Upper lobe of left lung (tissue), 6 donors: ENCODE measurements around the gene RPGR. TPM values are rescaled to one million over a fixed set of nuclear protein-coding genes. Genes with fewer than 3 reads are reported as not detected.

Experiments
- ATAC-seq, 2 donors: fragments of 200-7000 bp; cut with Tn5 transposase; one replicate each; pipeline ENCODE4 v1.9.1; 2022; ENCODE audit warnings: mild to moderate bottlenecking in 2 of 2, moderate library complexity in 2 of 2; ENCODE audit not compliant: low FRiP score in 2 of 2
- DNase-seq, 2 donors: peaks; one replicate each; pipeline ENCODE4 v3.0.0-alpha.2; 2019 to 2020
- H3K27ac ChIP-seq, 4 donors: fragments of 200-600 bp; sonication (generic); one replicate each; pipeline ENCODE4 v1.5.1; 2016 to 2019
- H3K27me3 ChIP-seq, 4 donors: fragments of 200-600 bp; sonication (generic); one replicate each; pipeline ENCODE4 v1.5.1; 2017 to 2019
- H3K36me3 ChIP-seq, 4 donors: fragments of 200-600 bp; sonication (generic); one replicate each; pipeline ENCODE4 v1.5.1; 2016 to 2019
- H3K4me1 ChIP-seq, 4 donors: fragments of 200-600 bp; sonication (generic); one replicate each; pipeline ENCODE4 v1.5.1; 2018 to 2019
- H3K4me3 ChIP-seq, 4 donors: fragments of 200-600 bp; sonication (generic); one replicate each; pipeline ENCODE4 v1.5.1; 2017 to 2019; ENCODE audit warnings: mild to moderate bottlenecking in 2 of 4, moderate library complexity in 1 of 4
- H3K9me3 ChIP-seq, 4 donors: fragments of 200-600 bp; sonication (generic); one replicate each; pipeline ENCODE4 v1.5.1; 2018 to 2019
- CTCF ChIP-seq, 6 experiments: fragments of 450-650 bp in 4 of 6; fragments of 200-600 bp in 2 of 6; sonication (generic) in 2 of 6; IDR thresholded peaks; one replicate each; pipeline ENCODE4 v1.5.1; 2016 to 2019; ENCODE audit warnings: antibody characterized with exemption in 6 of 6
- EP300 ChIP-seq, 4 donors: sonication (generic); formaldehyde crosslinking; IDR thresholded peaks; one replicate each; pipeline ENCODE4 v1.5.1; 2017; ENCODE audit warnings: antibody characterized with exemption in 4 of 4, control low read depth in 2 of 4
- POLR2A ChIP-seq, 4 donors: fragments of 450-650 bp; IDR thresholded peaks; one replicate each; pipeline ENCODE4 v1.5.1; 2016 to 2017; ENCODE audit warnings: antibody characterized with exemption in 4 of 4, mild to moderate bottlenecking in 2 of 4
- POLR2AphosphoS5 ChIP-seq, 2 donors: sonication (generic); formaldehyde crosslinking; IDR thresholded peaks; one replicate each; pipeline ENCODE4 v1.5.1; 2017; ENCODE audit warnings: antibody characterized with exemption in 2 of 2
- WGBS, 2 donors: methylation state at CpG; one replicate each; pipeline ENCODE4 v1.1.5; 2017 to 2018; 5-methylcytosine and 5-hydroxymethylcytosine counted together
- total RNA-seq, 6 donors: library from RNA; depleted of rRNA in 4 of 6; stranded (reverse); fragments of >200 nt in 4 of 6; gene quantifications; one replicate each; pipeline versions ENCODE4 v1.1.0 to v1.2.1, GENCODE V29; 2016 to 2021
- donor health status: DM: no; HTN: no; CAD: no; lungs with moderate emphysema.
- donor health status: DM: no; HTN: yes; CAD: no; lungs with severe emphysema.

Gene RPGR
- total RNA-seq, 6 donors from 2014 or later, result 15.8 to 82.8 (median 30.1) TPM

- no peaks in the 10 kb centered on the region for H3K9me3 ChIP-seq
- TF ChIP-seq CTCF (IDR thresholded peaks at IDR 0.05) (no peak), POLR2AphosphoS5 (IDR thresholded peaks at IDR 0.05) (no peak), POLR2A (IDR thresholded peaks at IDR 0.05) (no peak)
- H3K27ac ChIP-seq, result no peak overlapping the region
- DNase-seq, result peak in 1 of 2 donors; percentile 23
- ATAC-seq, result no peak
- H3K4me1 ChIP-seq, result no peaks in the 10 kb centered on the region
- H3K27me3 ChIP-seq, result no peaks in the 10 kb centered on the region
- WGBS, 2 donors, result 57 to 79% methylated on average over 8 to 9 of the region's 9 CpGs
- no peaks in the 10 kb centered on the region for H3K36me3 ChIP-seq
- no peak overlapping the region for H3K4me3 ChIP-seq
These were observed 64.3 kb downstream of the RPGR start for GRCh38 chrX:38262715-38263620.

- H3K9me3 ChIP-seq, result no peaks in the 10 kb centered on the region
- H3K4me1 ChIP-seq, result no peaks in the 10 kb centered on the region
- ATAC-seq (no peak), DNase-seq (no peak)
- no peak overlapping the region for H3K4me3 ChIP-seq
- H3K36me3 ChIP-seq, result no peaks in the 10 kb centered on the region
- no peak overlapping the region for H3K27ac ChIP-seq
- no peaks in the 10 kb centered on the region for H3K27me3 ChIP-seq
- TF ChIP-seq CTCF (IDR thresholded peaks at IDR 0.05), result peak in 3 of 6 experiments; percentile 13 to 18 (median 16)
- no peak for TF ChIP-seq POLR2A (IDR thresholded peaks at IDR 0.05)
- no peak for TF ChIP-seq POLR2AphosphoS5 (IDR thresholded peaks at IDR 0.05)
- TF ChIP-seq EP300 (IDR thresholded peaks at IDR 0.05), result no peak
- WGBS, 2 donors, result 29 to 63% methylated on average over 4 of the region's 4 CpGs
These were observed 67.1 kb downstream of the RPGR start for GRCh38 chrX:38260231-38260630.

DNA sequence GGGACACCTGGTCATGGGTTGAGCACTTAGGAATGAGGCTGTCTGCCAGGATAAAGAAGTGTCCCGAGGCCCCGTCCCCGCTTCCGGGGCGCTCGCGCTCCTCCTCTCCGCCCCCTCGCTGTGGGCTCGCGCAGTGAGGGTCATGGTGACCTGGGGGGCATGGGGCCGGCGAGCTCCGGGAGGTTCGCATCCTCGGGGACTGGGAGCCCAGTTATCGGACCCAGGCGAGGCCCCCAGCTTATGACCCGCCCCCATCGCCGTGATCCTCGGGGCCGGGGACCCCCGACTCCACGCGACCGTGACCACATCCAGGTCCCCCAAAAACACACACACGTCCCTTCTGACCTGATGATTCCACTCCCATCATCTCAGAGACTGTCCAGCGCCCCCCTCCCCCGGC lies 71.3 kb downstream of the RPGR start:
- Histone ChIP-seq H3K9me3 (no peaks in the 10 kb centered on the region), H3K4me3 (no peak overlapping the region), H3K36me3 (no peaks in the 10 kb centered on the region), H3K27me3 (no peaks in the 10 kb centered on the region), H3K4me1 (no peaks in the 10 kb centered on the region), H3K27ac (no peak overlapping the region)
- no peak for TF ChIP-seq POLR2A (IDR thresholded peaks at IDR 0.05)
- TF ChIP-seq POLR2AphosphoS5 (IDR thresholded peaks at IDR 0.05), result no peak
- no peak for TF ChIP-seq EP300 (IDR thresholded peaks at IDR 0.05)
- 80 to 85% methylated on average over 2 to 29 of the region's 30 CpGs for WGBS, 2 donors
- ATAC-seq, result no peak
- peak in 1 of 2 donors; percentile 57 for DNase-seq

GRCh38 chrX:38249965-38250364 lies 77.3 kb downstream of the RPGR start:
- no peaks in the 10 kb centered on the region for H3K4me1 ChIP-seq
- no peak overlapping the region for H3K27ac ChIP-seq
- DNase-seq (no peak), ATAC-seq (no peak)
- no peaks in the 10 kb centered on the region for H3K27me3 ChIP-seq
- TF ChIP-seq CTCF (IDR thresholded peaks at IDR 0.05), result no peak
- TF ChIP-seq POLR2AphosphoS5 (IDR thresholded peaks at IDR 0.05), result no peak
- TF ChIP-seq POLR2A (IDR thresholded peaks at IDR 0.05), result no peak
- TF ChIP-seq EP300 (IDR thresholded peaks at IDR 0.05), result no peak
- H3K36me3 ChIP-seq, result no peaks in the 10 kb centered on the region
- WGBS, 2 donors, result 27 to 49% methylated on average over 2 of the region's 2 CpGs
- no peak overlapping the region for H3K4me3 ChIP-seq
- no peaks in the 10 kb centered on the region for H3K9me3 ChIP-seq

GRCh38 chrX:38247051-38247450 lies 80.3 kb downstream of the RPGR start:
- WGBS, 2 donors, result 93 to 96% methylated on average over 2 of the region's 2 CpGs
- no peak overlapping the region for H3K4me3 ChIP-seq
- no peaks in the 10 kb centered on the region for H3K4me1 ChIP-seq
- DNase-seq (no peak), ATAC-seq (no peak)
- H3K9me3 ChIP-seq, result no peaks in the 10 kb centered on the region
- no peak for TF ChIP-seq EP300 (IDR thresholded peaks at IDR 0.05)
- TF ChIP-seq POLR2A (IDR thresholded peaks at IDR 0.05), result no peak
- no peak for TF ChIP-seq POLR2AphosphoS5 (IDR thresholded peaks at IDR 0.05)
- no peak for TF ChIP-seq CTCF (IDR thresholded peaks at IDR 0.05)
- H3K36me3 ChIP-seq, result no peaks in the 10 kb centered on the region
- H3K27me3 ChIP-seq, result no peaks in the 10 kb centered on the region
- no peak overlapping the region for H3K27ac ChIP-seq
